AG04450 (cell line): ENCODE results near the gene ZCCHC14. TPM values are rescaled to one million over a fixed set of nuclear protein-coding genes. Genes with fewer than 3 reads are reported as not detected.

Experiments
- CTCF ChIA-PET: fragments of 300-600, 350-600 bp; formaldehyde crosslinking; extraction: SDS; loops from one replicate; lab custom pipeline; 2022; ENCODE audit warnings: antibody characterized with exemption, inconsistent platforms; lab: Charles Lee
- POLR2A ChIA-PET: fragments of 350-600 bp; formaldehyde crosslinking; extraction: SDS; loops from one replicate; lab custom pipeline; 2021; ENCODE audit warnings: antibody characterized with exemption, inconsistent platforms; lab: Yijun Ruan, JAX
- DNase-seq: peaks from one replicate; pipeline ENCODE4 v3.0.0-alpha.2; 2011; ENCODE audit warnings: low read depth, low spot score
- H3K27ac ChIP-seq: one replicate; pipeline ENCODE4 v1.5.1; 2012; ENCODE audit warnings: low read depth, low read length, control low read depth
- H3K27me3 ChIP-seq: one replicate; pipeline ENCODE4 v1.6.0; 2012; ENCODE audit warnings: low read length; ENCODE audit not compliant: control insufficient read depth, insufficient read depth
- H3K4me3 ChIP-seq: 2 replicates; pipeline ENCODE4 v1.5.1; 2011; ENCODE audit warnings: mild to moderate bottlenecking, low read depth, low read length, control low read depth
- H3K9me3 ChIP-seq: 2 replicates; pipeline ENCODE4 v1.5.1; 2012; ENCODE audit warnings: low read length; ENCODE audit not compliant: control insufficient read depth, insufficient read depth
- polyA plus RNA-seq: library from polyadenylated mRNA; depleted of rRNA; stranded (reverse); fragments of >200 nt; gene quantifications from 2 replicates; pipeline ENCODE4 v1.2.3, GENCODE V29; 2011
- TF ChIP-seq, protein P1 (sequence below): IDR thresholded peaks from 2 replicates; pipeline ENCODE4 v1.5.1; 2011; ENCODE audit warnings: low read depth, low read length, control low read depth, inconsistent platforms

The ZCCHC14 gene
- polyA plus RNA-seq, 1 experiment: 6.2 TPM

DNA sequence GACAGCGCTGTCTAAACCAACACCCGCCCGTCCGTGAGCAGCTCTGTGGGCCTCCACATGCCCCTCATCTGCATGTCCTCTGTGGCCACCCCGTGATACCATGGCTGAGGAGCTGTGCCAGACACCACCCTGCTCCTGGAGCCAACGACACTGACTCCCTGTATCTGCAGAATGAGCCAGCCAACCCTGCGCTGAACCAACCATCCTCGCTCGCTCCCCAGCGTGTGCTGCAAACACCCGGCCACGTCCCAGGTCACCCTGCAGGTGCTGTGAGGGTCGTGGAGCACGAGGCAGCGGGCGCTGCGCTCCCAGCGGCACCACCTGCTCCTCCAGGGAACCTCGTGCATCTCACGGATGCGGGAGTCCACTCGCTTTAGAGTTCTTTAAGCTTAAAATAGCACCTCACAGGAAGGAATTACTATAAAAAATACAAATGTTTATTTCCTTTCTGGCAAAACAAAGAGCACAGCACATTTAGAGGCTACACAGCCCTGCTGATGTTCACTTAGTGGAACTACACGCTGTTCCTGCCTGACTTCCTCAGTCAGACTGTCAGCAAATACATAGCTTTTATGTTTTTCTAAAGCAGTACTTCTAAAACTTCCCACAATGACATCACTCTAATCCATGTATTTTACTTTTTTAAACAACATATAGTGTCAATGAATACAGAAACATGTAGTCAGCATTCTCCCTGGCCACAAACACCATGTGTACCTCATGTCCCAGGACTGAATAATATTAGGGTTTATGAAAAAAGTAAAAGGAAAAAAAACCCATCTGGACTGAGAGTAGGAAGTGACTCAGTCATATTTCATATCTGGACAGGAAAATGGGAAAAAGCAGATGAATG, 57.2 kb downstream of the ZCCHC14 start:
- TF ChIP-seq, protein P1, sequence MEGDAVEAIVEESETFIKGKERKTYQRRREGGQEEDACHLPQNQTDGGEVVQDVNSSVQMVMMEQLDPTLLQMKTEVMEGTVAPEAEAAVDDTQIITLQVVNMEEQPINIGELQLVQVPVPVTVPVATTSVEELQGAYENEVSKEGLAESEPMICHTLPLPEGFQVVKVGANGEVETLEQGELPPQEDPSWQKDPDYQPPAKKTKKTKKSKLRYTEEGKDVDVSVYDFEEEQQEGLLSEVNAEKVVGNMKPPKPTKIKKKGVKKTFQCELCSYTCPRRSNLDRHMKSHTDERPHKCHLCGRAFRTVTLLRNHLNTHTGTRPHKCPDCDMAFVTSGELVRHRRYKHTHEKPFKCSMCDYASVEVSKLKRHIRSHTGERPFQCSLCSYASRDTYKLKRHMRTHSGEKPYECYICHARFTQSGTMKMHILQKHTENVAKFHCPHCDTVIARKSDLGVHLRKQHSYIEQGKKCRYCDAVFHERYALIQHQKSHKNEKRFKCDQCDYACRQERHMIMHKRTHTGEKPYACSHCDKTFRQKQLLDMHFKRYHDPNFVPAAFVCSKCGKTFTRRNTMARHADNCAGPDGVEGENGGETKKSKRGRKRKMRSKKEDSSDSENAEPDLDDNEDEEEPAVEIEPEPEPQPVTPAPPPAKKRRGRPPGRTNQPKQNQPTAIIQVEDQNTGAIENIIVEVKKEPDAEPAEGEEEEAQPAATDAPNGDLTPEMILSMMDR: no peak
- H3K27ac ChIP-seq: peak overlapping the region; percentile 85
- 0 out of 2 replicates have a peak overlapping the region, but pooled peaks have one; percentile 5 for H3K4me3 ChIP-seq
- CTCF ChIA-PET: interaction anchor here (1.8 kb wide), 1 partner anchor 19 kb away, joined by 10 read pairs; no protein-coding TSS in a partner anchor
- no peaks in the 10 kb centered on the region for H3K27me3 ChIP-seq
- DNase-seq: peak; percentile 84
- H3K9me3 ChIP-seq: no peaks in the 10 kb centered on the region; the same call in 1 of the 2 replicates
- POLR2A ChIA-PET: interaction anchor here (0.9 to 1.4 kb wide), 3 partner anchors 12 to 29 kb away, joined by 3 to 7 read pairs (median 3); no protein-coding TSS in a partner anchor

DNA sequence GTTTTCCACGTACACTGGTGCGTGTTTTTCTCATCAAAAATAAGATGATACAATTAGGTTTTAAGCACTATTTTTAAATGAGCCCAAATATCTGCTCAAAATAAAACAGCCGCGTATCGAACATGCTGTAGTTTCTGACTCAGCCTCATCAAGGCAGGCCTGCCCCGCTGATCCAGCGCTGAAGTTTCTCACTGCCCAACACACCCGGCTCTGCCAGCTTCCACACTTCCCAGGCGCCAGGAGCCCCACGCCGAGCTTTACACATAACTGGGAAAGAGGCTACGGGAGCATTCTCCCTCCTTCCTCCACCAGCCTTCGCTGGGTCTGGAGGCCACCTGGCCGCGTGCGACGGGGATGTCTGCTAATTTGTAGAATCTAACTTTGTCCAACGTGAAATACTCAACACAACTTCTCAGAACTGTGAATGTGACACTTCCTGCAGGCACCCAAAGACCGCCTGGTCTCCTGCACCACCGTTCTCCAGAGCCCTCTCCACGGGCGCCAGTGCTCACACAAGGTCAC, 58.6 kb downstream of the ZCCHC14 start:
- no peak for DNase-seq
- POLR2A ChIA-PET: no interaction called here
- CTCF ChIA-PET: no interaction called here
- TF ChIP-seq, protein P1: no peak
- Histone ChIP-seq H3K4me3 (no peak overlapping the region), H3K27me3 (no peaks in the 10 kb centered on the region), H3K27ac (no peak overlapping the region), H3K9me3 (no peaks in the 10 kb centered on the region; the same call in 1 of the 2 replicates)

DNA sequence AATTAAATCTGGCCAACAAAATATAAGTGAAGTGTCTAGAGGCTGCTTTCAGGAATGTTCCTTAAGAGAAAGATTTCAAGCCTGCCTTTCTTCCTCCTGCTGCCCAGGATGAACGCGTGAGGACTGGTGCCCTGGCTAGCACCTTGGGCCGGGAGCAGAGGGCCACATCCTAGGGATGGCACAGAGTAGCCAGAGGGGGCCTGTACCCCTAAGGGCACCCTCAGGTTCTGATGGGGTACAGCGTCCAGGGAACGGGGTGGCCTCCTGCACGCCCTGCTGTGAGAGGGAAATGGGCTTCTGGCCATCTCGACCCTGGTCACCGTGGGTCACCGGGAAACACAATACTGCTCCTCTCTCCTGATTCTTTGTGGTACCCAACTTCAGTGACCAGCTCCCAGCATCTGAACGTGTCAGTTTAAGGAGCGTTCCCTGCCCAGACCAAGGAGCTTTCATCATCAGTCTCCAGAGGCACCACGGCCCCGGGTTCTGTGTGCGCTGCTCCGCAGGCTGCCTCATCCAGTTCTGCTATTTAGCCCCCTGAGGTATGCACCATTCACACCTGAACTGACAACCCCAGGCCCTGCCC, 60.4 kb downstream of the ZCCHC14 start:
- DNase-seq: no peak
- H3K27me3 ChIP-seq: no peaks in the 10 kb centered on the region
- peak overlapping the region; percentile 52 for H3K27ac ChIP-seq
- TF ChIP-seq, protein P1: no peak
- POLR2A ChIA-PET: no interaction called here
- H3K4me3 ChIP-seq: no peak overlapping the region
- CTCF ChIA-PET: interaction anchor here (0.7 to 1.3 kb wide), 2 partner anchors 15 to 16 kb away, joined by 3 to 5 read pairs; no protein-coding TSS in a partner anchor
- no peaks in the 10 kb centered on the region; the same call in 1 of the 2 replicates for H3K9me3 ChIP-seq

DNA sequence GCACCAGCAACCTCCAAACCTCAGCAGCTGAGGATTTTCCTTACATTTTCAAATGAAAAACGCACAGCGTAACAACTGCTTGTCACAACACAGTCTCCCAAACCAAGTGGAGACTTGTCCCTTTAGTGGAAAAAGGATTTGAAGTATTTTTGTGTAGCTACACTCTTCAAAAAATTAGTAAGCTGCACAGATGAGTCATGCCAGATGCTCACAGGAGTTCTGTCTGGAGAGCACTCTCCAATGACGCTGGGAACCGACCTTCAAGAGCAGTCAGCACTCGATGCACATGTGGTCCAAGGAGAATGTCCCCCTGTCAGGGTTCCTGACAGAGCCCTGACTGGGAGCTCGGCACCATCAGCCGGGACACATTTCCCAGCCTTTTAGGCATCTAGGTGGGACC, 60.9 kb downstream of the ZCCHC14 start:
- DNase-seq: peak; percentile 67
- ChIA-PET POLR2A (interaction anchor here (0.6 kb wide), 2 partner anchors 32 to 201 kb away, joined by 3 read pairs; no protein-coding TSS in a partner anchor), CTCF (interaction anchor here (0.7 to 1.0 kb wide), 2 partner anchors 15 to 204 kb away, joined by 3 read pairs; no protein-coding TSS in a partner anchor)
- Histone ChIP-seq H3K9me3 (no peaks in the 10 kb centered on the region; the same call in 1 of the 2 replicates), H3K4me3 (no peak overlapping the region), H3K27ac (peak overlapping the region; percentile 52), H3K27me3 (no peaks in the 10 kb centered on the region)
- TF ChIP-seq, protein P1: no peak
